Sigmoid colon (tissue), 7 donors: ENCODE results near the gene TENT4A. TPM values are rescaled to one million over a fixed set of nuclear protein-coding genes. Genes with fewer than 3 reads are reported as not detected.

Experiments
- DNase-seq: peaks from one replicate; pipeline ENCODE4 v3.0.0-alpha.2; 2019
- H3K27ac ChIP-seq, 4 donors: fragments of 200-600 bp; sonication (generic); one replicate each; pipeline ENCODE4 v1.5.1; 2016 to 2019; ENCODE audit warnings: mild to moderate bottlenecking in 1 of 4
- H3K27me3 ChIP-seq, 3 donors: fragments of 200-600 bp; sonication (generic); one replicate each; pipeline ENCODE4 v1.5.1; 2019; ENCODE audit warnings: mild to moderate bottlenecking in 1 of 3
- H3K36me3 ChIP-seq, 4 donors: fragments of 200-600 bp; sonication (generic); one replicate each; pipeline ENCODE4 v1.5.1; 2016 to 2019
- H3K4me1 ChIP-seq, 4 donors: fragments of 200-600 bp; sonication (generic); one replicate each; pipeline ENCODE4 v1.5.1; 2017 to 2019
- H3K4me3 ChIP-seq, 4 donors: fragments of 200-600 bp; sonication (generic); one replicate each; pipeline ENCODE4 v1.5.1; 2017 to 2019; ENCODE audit warnings: mild to moderate bottlenecking in 2 of 4, moderate library complexity in 1 of 4
- H3K9me3 ChIP-seq, 4 donors: fragments of 200-600 bp in 3 of 4; sonication (generic) in 3 of 4; one replicate each; pipeline versions ENCODE4 v1.5.1 to v1.6.1; 2013 to 2019
- CTCF ChIP-seq, 4 experiments: fragments of 450-650 bp in 3 of 4; fragments of 200-600 bp in 1 of 4; IDR thresholded peaks; one replicate each; pipeline ENCODE4 v1.5.1; 2016 to 2019; ENCODE audit warnings: antibody characterized with exemption in 4 of 4, mild to moderate bottlenecking in 3 of 4, moderate library complexity in 2 of 4
- EP300 ChIP-seq, 4 donors: sonication (generic); formaldehyde crosslinking; IDR thresholded peaks; one replicate each; pipeline ENCODE4 v1.6.1; 2017; ENCODE audit warnings: antibody characterized with exemption in 4 of 4
- POLR2A ChIP-seq, 2 donors: fragments of 450-650 bp; IDR thresholded peaks; one replicate each; pipeline ENCODE4 v1.6.1; 2016; ENCODE audit warnings: antibody characterized with exemption in 2 of 2, mild to moderate bottlenecking in 2 of 2, moderate library complexity in 2 of 2
- POLR2AphosphoS5 ChIP-seq, 4 donors: sonication (generic); formaldehyde crosslinking; IDR thresholded peaks; one replicate each; pipeline ENCODE4 v1.6.1; 2017; ENCODE audit warnings: antibody characterized with exemption in 4 of 4
- WGBS, 2 donors: extraction: QIAGEN DNeasy Blood & Tissue Kit; methylation state at CpG; one replicate each; pipeline ENCODE4 v1.1.7; 2013; 5-methylcytosine and 5-hydroxymethylcytosine counted together
- intact Hi-C: fragments of 100-400 bp; cut with DNase I; formaldehyde crosslinking; loops from one replicate; pipeline ENCODE4 v1.15.1; 2023
- polyA plus RNA-seq, 3 donors: library from polyadenylated mRNA; stranded (reverse); fragments of 200-250 nt; gene quantifications; one replicate each; pipeline ENCODE4 v1.2.3, GENCODE V29; 2013
- total RNA-seq, 4 donors: library from RNA; depleted of rRNA; stranded (reverse); fragments of >200 nt; gene quantifications; one replicate each; pipeline ENCODE4 v1.1.0, GENCODE V29; 2016
- donor health status: healthy with polysubstance abuse.
- donor health status: Bipolar disorder and iron deficiency.
- donor health status: healthy.

TENT4A gene
- total and polyA plus RNA-seq, 7 donors = 3.0 to 27.4 (median 14.6) TPM

- intact Hi-C loops = no loop called here
Measured at GRCh38 chr5:6781716-6782115, 68.5 kb downstream of the TENT4A start.

GRCh38 chr5:6783787-6784186, 70.6 kb downstream of the TENT4A start:
- H3K27me3 ChIP-seq = no peaks in the 10 kb centered on the region
- no peaks in the 10 kb centered on the region for H3K4me1 ChIP-seq
- H3K4me3 ChIP-seq = no peak overlapping the region
- TF ChIP-seq POLR2A (IDR thresholded peaks at IDR 0.05) = no peak
- TF ChIP-seq POLR2AphosphoS5 (IDR thresholded peaks at IDR 0.05) = no peak
- intact Hi-C loops = no loop called here
- H3K36me3 ChIP-seq = no peaks in the 10 kb centered on the region
- no peaks in the 10 kb centered on the region for H3K9me3 ChIP-seq
- no peak for DNase-seq
- 90 to 96% methylated on average over 2 of the region's 2 CpGs for WGBS, 2 donors
- H3K27ac ChIP-seq = no peak overlapping the region

More at GRCh38 chr5:6781716-6782115, 68.5 kb downstream of the TENT4A start:
- H3K36me3 ChIP-seq = no peaks in the 10 kb centered on the region
- no peaks in the 10 kb centered on the region for H3K9me3 ChIP-seq
- H3K27me3 ChIP-seq = no peaks in the 10 kb centered on the region
- TF ChIP-seq CTCF (IDR thresholded peaks at IDR 0.05) = no peak
- TF ChIP-seq POLR2AphosphoS5 (IDR thresholded peaks at IDR 0.05) = no peak
- no peak for TF ChIP-seq POLR2A (IDR thresholded peaks at IDR 0.05)
- TF ChIP-seq EP300 (IDR thresholded peaks at IDR 0.05) = no peak
- H3K4me3 ChIP-seq = no peak overlapping the region
- H3K27ac ChIP-seq = no peak overlapping the region
- H3K4me1 ChIP-seq = no peaks in the 10 kb centered on the region
- no peak for DNase-seq
- 81 to 90% methylated on average over 3 of the region's 3 CpGs for WGBS, 2 donors

GRCh38 chr5:6784481-6784880, 71.2 kb downstream of the TENT4A start:
- intact Hi-C loops = no loop called here
- DNase-seq = no peak
- Histone ChIP-seq H3K4me1 (no peaks in the 10 kb centered on the region), H3K36me3 (no peaks in the 10 kb centered on the region), H3K27ac (no peak overlapping the region), H3K27me3 (no peaks in the 10 kb centered on the region), H3K4me3 (no peak overlapping the region), H3K9me3 (no peaks in the 10 kb centered on the region)
- 89 to 93% methylated on average over 7 of the region's 7 CpGs for WGBS, 2 donors
- TF ChIP-seq CTCF (IDR thresholded peaks at IDR 0.05) = no peak
- TF ChIP-seq EP300 (IDR thresholded peaks at IDR 0.05) = no peak
- TF ChIP-seq POLR2A (IDR thresholded peaks at IDR 0.05) = no peak
- TF ChIP-seq POLR2AphosphoS5 (IDR thresholded peaks at IDR 0.05) = no peak

GRCh38 chr5:6785161-6785860, 72.1 kb downstream of the TENT4A start:
- intact Hi-C loops = no loop called here
- H3K4me1 ChIP-seq = no peaks in the 10 kb centered on the region
- H3K27me3 ChIP-seq = no peaks in the 10 kb centered on the region
- no peaks in the 10 kb centered on the region for H3K9me3 ChIP-seq
- no peak overlapping the region for H3K4me3 ChIP-seq
- DNase-seq = no peak
- 85 to 90% methylated on average over 6 of the region's 6 CpGs for WGBS, 2 donors
- H3K36me3 ChIP-seq = no peaks in the 10 kb centered on the region
- H3K27ac ChIP-seq = no peak overlapping the region
- no peak for TF ChIP-seq CTCF (IDR thresholded peaks at IDR 0.05)
- TF ChIP-seq POLR2A (IDR thresholded peaks at IDR 0.05) = no peak
- no peak for TF ChIP-seq EP300 (IDR thresholded peaks at IDR 0.05)
- TF ChIP-seq POLR2AphosphoS5 (IDR thresholded peaks at IDR 0.05) = no peak

- H3K4me1 ChIP-seq = no peaks in the 10 kb centered on the region
- H3K9me3 ChIP-seq = no peaks in the 10 kb centered on the region
- 70 to 86% methylated on average over 2 of the region's 2 CpGs for WGBS, 2 donors
- intact Hi-C loops = no loop called here
- no peaks in the 10 kb centered on the region for H3K27me3 ChIP-seq
- H3K27ac ChIP-seq = no peak overlapping the region
- TF ChIP-seq POLR2A (IDR thresholded peaks at IDR 0.05) (no peak), POLR2AphosphoS5 (IDR thresholded peaks at IDR 0.05) (no peak), CTCF (IDR thresholded peaks at IDR 0.05) (no peak), EP300 (IDR thresholded peaks at IDR 0.05) (no peak)
- H3K4me3 ChIP-seq = no peak overlapping the region
- no peaks in the 10 kb centered on the region for H3K36me3 ChIP-seq
- DNase-seq = no peak
Measured at GRCh38 chr5:6785861-6786180, 72.6 kb downstream of the TENT4A start.
